Dendritic cell treated with granulocyte-macrophage colony-stimulating factor and Interleukin-4, amounts not matched to agents 40 ng/mL and 50 ng/mL, for 4 days (primary cell): ENCODE data around the gene CX3CR1.

Experiments used
- H3K27ac Mint-ChIP-seq: one replicate; pipeline ENCODE4 v1.8.0; 2022; ENCODE audit warnings: mild to moderate bottlenecking, mixed read lengths
- H3K27me3 Mint-ChIP-seq: one replicate; pipeline ENCODE4 v1.8.0; 2022; ENCODE audit warnings: mild to moderate bottlenecking, mixed read lengths
- H3K36me3 Mint-ChIP-seq: one replicate; pipeline ENCODE4 v1.8.0; 2022; ENCODE audit warnings: low read depth, mixed read lengths
- H3K4me1 Mint-ChIP-seq: one replicate; pipeline ENCODE4 v1.8.0; 2022; ENCODE audit warnings: low read depth, mixed read lengths
- H3K4me3 Mint-ChIP-seq: one replicate; pipeline ENCODE4 v1.8.0; 2022; ENCODE audit warnings: mild to moderate bottlenecking, moderate library complexity, mixed read lengths
- H3K9me3 Mint-ChIP-seq: one replicate; pipeline ENCODE4 v1.8.0; 2022; ENCODE audit warnings: mixed read lengths
- intact Hi-C: fragments of 100-400 bp; cut with micrococcal nuclease; formaldehyde crosslinking; loops from one replicate; pipeline ENCODE4 v1.15.0; 2022

Gene CX3CR1

DNA sequence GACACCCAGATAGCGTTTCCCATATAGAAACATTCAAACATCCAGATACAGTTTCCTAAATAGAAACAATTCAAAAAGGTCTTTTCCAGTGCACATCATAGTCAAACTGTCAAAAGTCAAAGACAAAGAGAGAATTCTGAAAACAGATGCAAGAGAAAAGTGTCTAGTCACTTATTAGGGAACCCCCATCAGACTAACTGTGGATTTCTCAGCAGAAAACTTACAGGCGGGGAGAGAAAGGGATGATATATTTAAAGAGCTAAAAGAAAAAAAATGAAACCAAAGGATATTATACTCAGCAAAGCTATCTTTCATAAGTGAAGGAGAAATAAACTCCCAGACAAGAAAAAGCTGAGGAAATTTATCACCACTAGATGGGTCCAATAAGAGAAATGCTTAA, 22.3 kb upstream of the CX3CR1 start:
- intact Hi-C loops, result no loop called here
- Mint-ChIP-seq H3K4me1 (no peaks in the 10 kb centered on the region), H3K27me3 (peaks cover 6% of the 10 kb centered on the region), H3K27ac (no peak overlapping the region), H3K4me3 (no peak overlapping the region), H3K36me3 (no peaks in the 10 kb centered on the region), H3K9me3 (peaks cover 61% of the 10 kb centered on the region)

DNA sequence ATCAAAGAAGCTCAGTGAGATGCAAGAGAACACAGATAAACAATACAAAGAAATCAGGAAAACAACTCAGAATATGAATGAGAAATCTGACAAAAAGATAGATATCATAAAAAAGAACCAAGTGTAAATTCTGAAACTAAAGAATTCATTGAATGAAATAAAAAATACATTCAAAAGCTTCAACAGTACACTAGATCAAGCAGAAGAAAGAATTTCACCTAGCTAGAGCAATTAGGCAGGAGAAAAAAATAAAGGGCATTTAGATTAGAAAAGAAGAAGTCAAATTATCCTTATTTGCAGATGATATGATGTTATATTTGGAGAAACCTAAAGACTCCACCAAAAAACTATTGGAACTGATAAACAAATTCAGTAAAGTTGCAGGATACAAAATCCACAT, 19.4 kb upstream of the CX3CR1 start:
- intact Hi-C loops, result no loop called here

DNA sequence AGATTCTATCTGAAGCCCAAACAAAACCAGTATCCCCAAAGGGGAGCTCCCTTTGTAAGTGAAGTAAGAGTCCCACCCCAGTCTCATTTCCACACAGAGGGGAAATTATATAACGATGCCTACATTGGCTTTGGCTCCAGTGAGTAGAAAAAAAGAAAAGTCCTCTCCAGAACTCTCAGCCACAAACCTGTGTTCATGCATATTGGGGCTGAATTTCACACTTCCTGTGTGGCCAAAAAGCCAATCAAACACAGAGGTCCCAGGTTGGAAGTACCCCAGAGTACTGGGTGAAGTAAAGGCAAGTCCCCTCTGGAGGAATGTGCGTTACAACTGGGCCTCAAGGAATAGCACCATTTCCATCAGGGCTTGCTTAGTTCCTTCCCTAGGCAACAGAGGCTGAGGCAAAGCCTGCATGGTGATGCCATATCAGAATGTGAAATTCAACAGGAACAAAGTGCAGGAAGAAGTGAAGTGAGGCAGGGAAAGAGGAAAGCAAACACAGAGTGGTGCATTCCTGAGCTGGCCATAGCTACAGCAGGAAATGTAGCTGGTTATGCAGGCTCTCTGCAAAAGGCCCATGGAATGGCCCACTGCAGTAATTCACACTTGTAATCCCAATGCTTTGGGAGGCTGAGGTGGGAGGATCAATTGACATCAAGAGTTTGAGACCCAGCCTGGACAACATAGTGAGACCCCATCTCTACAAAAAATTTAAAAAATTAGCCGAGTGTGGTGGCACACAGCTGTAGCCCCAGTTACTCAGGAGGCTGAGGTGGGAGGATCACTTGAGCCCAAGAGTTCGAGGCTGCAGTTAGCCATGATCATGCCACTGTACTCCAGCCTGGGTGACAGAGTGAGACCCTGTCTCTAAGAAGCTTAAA, 16.6 kb upstream of the CX3CR1 start:
- peaks cover 31% of the 10 kb centered on the region for H3K9me3 Mint-ChIP-seq
- intact Hi-C loops, result no loop called here
- H3K4me3 Mint-ChIP-seq, result no peak overlapping the region

More for the DNA sequence above, 19.4 kb upstream of the CX3CR1 start:
- Mint-ChIP-seq H3K27me3 (no peaks in the 10 kb centered on the region), H3K4me3 (no peak overlapping the region), H3K4me1 (no peaks in the 10 kb centered on the region), H3K9me3 (peaks cover 52% of the 10 kb centered on the region), H3K36me3 (no peaks in the 10 kb centered on the region), H3K27ac (no peak overlapping the region)

DNA sequence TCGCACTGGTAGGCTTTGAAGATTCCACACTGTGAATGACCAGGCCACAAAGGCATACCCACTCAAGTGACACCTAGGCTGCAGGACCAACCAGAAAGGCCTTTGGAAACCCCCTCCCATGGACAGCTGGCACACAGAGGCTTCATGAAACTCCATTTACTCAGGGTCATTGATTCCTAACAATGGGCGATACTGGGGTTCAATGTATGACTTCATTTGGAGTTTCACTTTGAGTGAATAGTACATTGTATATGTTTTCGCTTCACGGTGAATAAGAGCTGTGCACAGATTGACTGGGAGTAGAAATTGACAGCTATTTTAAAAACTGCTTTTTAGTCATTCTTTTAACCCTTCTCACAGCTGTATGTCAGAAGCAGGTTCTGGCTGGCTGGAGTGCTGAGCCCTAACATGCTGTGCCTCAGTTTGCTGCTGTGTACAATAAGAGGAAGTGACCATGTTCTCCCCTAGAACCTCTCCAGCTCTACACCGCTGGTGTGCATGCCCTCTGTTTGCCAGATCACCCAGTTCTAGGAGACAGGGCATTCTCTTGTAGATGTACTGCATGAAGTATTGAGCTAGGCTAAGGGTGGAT, 15.4 kb upstream of the CX3CR1 start:
- Mint-ChIP-seq H3K27me3 (no peaks in the 10 kb centered on the region), H3K36me3 (no peaks in the 10 kb centered on the region), H3K4me1 (peaks cover 5% of the 10 kb centered on the region), H3K27ac (no peak overlapping the region), H3K9me3 (peaks cover 22% of the 10 kb centered on the region), H3K4me3 (no peak overlapping the region)
- intact Hi-C loops, result no loop called here

More for the DNA sequence above, 16.6 kb upstream of the CX3CR1 start:
- Mint-ChIP-seq H3K27ac (no peak overlapping the region), H3K36me3 (no peaks in the 10 kb centered on the region), H3K27me3 (no peaks in the 10 kb centered on the region), H3K4me1 (peaks cover 5% of the 10 kb centered on the region)

DNA sequence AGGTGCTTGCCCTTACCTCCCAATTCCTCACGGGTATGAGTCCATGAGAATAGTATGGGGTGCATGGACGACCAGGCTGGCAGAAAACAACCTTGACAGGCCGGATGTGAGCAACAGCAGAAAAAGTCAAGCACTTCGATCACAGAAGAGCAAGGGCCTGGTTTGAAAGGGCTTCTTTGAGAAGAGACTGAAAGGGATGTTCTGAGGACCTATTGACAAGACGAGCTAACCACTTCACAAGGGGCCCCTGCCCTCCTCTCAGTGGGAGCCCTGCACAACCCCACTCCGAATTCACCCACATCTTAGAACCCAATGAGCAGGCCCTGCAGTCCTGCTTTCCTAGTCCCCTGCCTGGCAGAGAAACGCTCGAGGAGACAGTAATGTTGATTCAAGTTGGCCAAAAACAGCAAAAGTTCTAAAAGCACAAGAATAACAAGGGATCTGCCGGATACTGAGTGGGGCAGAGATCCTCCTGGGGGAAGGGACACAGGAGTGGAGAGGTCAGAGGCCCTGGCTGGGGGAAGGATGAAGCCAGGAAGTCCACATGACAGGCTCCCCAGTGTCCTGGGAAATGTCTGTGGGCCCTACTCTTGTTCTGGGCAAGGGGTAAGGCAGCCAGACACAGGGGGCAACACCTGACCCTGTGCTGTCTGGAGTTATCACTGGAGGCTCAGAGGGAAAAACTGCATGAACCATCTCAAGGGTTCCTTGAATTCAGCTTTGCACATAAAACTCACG, 14.8 kb upstream of the CX3CR1 start:
- no peak overlapping the region for H3K27ac Mint-ChIP-seq
- H3K9me3 Mint-ChIP-seq, result peaks cover 16% of the 10 kb centered on the region
- peaks cover 5% of the 10 kb centered on the region for H3K4me1 Mint-ChIP-seq
- H3K4me3 Mint-ChIP-seq, result no peak overlapping the region
- no peaks in the 10 kb centered on the region for H3K27me3 Mint-ChIP-seq
- H3K36me3 Mint-ChIP-seq, result no peaks in the 10 kb centered on the region
- intact Hi-C loops, result no loop called here

DNA sequence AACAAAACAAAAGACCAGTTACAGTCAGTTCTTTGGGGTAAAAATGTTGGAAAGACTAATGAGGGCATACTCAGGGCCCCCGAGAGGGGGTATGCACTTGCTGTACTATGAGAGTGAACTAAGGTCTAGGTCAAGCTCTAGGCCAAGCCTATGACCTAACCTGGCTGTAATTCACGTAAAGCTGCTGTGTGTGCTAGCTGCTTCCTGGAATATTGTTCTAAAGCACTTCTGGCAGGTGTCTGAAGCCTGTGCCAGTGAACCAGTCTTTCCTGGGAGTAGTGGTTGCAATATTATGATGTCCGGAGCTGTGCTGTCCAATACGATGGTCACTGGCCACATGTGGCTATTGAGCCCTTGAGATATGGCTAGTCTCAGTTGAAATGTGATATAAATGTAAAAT, 13.1 kb upstream of the CX3CR1 start:
- no peaks in the 10 kb centered on the region for H3K9me3 Mint-ChIP-seq
- H3K4me1 Mint-ChIP-seq, result peaks cover 9% of the 10 kb centered on the region
- no peaks in the 10 kb centered on the region for H3K27me3 Mint-ChIP-seq
- H3K27ac Mint-ChIP-seq, result no peak overlapping the region
- intact Hi-C loops, result loop anchor here (2.0 kb wide), 1 partner anchor 192 kb away; no protein-coding TSS in a partner anchor
- H3K36me3 Mint-ChIP-seq, result no peaks in the 10 kb centered on the region
- H3K4me3 Mint-ChIP-seq, result no peak overlapping the region

DNA sequence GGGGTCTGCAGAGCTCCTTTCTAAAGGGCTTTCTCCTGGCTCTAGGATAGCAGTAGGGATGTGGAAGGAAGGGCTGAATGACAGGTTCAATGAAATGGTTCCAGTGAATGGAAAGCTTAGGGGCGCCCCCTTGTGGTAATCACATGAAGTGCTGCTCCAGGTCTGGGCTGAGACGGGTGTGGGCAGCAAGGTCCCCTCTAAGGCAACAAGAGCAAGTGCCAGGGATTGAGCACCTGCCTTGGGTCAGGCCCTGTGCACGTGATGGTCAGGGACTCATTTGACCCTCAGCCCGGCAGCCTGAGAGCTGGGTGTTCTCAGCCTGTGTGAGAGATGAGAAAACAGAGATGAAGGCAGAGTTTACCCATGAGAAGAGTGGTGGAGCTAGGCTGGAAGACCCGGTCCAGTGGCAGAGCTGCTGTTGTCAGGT, 12.1 kb upstream of the CX3CR1 start:
- H3K36me3 Mint-ChIP-seq, result no peaks in the 10 kb centered on the region
- H3K4me3 Mint-ChIP-seq, result no peak overlapping the region
- H3K4me1 Mint-ChIP-seq, result peaks cover 9% of the 10 kb centered on the region
- no peak overlapping the region for H3K27ac Mint-ChIP-seq
- H3K27me3 Mint-ChIP-seq, result no peaks in the 10 kb centered on the region
- intact Hi-C loops, result loop anchor here (2.0 kb wide), 1 partner anchor 191 kb away; no protein-coding TSS in a partner anchor
- no peaks in the 10 kb centered on the region for H3K9me3 Mint-ChIP-seq

DNA sequence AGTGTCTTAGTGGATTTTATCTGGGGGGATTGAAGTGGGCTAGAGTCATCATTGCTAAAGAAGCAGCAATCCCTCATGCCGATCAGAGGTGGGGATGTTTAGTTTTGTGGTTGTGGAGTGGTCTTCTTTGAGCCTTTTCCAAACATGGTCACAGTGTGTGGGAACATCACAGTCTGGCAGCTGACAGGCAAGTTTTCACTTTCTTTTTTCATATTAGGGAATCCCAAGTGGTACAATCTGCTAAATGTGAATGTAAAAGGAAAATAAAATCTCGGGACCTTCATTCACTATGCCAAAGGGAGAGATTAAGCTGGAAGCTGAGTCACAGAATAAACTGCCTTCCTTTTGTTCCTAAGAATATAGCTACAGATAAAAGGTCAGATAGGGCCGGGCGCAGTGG, 10.4 kb upstream of the CX3CR1 start:
- Mint-ChIP-seq H3K9me3 (no peaks in the 10 kb centered on the region), H3K4me1 (peaks cover 10% of the 10 kb centered on the region), H3K27me3 (no peaks in the 10 kb centered on the region), H3K4me3 (no peak overlapping the region), H3K36me3 (no peaks in the 10 kb centered on the region), H3K27ac (no peak overlapping the region)
- intact Hi-C loops, result no loop called here

DNA sequence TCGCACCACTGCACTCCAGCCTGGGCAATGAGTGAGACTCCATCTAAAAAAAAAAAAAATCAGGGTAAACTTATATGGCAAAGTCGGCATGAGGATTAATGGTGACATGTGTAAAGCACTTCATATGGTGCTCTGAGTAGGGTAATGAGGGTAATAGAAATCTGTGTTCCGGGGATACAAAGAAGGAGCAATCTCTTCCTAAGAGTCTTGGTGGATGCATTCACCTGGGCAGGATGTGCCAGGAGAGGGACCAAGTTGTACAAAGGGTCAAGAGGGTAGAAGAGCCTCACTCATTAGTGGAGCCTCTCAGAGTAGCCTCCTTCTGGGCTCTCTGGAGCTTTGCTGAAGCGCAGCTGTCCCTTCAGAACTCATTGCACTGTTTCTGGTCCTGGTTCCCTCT, 9.3 kb upstream of the CX3CR1 start:
- peaks cover 21% of the 10 kb centered on the region for H3K4me1 Mint-ChIP-seq
- H3K27me3 Mint-ChIP-seq, result no peaks in the 10 kb centered on the region
- no peaks in the 10 kb centered on the region for H3K9me3 Mint-ChIP-seq
- H3K4me3 Mint-ChIP-seq, result no peak overlapping the region
- intact Hi-C loops, result no loop called here
- H3K36me3 Mint-ChIP-seq, result no peaks in the 10 kb centered on the region
- H3K27ac Mint-ChIP-seq, result no peak overlapping the region

DNA sequence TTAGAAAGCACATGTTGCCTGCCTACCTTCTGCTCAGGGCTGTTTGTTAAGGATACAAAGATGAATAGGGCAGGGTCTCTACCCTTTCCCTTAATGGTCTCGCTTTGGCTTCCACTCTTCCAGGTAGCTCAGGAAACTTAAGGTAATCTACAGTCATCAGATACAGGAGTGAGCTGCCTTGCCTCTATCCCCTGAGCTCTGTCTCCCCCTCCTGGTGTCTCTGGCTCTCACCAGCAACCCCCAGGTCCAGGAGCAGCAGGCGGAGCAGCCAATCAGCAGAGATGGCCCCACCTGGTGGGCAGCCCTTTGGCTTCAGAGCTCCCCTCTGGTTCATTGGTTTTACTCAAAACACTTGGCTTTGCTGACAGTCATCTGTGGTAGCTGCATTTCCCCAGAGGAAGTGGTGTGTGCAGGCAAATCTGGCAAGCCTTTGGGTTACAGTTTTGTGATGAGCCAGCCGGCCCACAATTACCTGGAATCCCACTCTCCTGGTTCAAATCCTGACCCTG, 8.5 kb upstream of the CX3CR1 start:
- Mint-ChIP-seq H3K4me3 (no peak overlapping the region), H3K27me3 (no peaks in the 10 kb centered on the region), H3K27ac (no peak overlapping the region), H3K4me1 (peaks cover 22% of the 10 kb centered on the region), H3K36me3 (no peaks in the 10 kb centered on the region), H3K9me3 (no peaks in the 10 kb centered on the region)
- intact Hi-C loops, result loop anchor here (1.0 kb wide), 2 partner anchors 80 to 99 kb away; no protein-coding TSS in a partner anchor

DNA sequence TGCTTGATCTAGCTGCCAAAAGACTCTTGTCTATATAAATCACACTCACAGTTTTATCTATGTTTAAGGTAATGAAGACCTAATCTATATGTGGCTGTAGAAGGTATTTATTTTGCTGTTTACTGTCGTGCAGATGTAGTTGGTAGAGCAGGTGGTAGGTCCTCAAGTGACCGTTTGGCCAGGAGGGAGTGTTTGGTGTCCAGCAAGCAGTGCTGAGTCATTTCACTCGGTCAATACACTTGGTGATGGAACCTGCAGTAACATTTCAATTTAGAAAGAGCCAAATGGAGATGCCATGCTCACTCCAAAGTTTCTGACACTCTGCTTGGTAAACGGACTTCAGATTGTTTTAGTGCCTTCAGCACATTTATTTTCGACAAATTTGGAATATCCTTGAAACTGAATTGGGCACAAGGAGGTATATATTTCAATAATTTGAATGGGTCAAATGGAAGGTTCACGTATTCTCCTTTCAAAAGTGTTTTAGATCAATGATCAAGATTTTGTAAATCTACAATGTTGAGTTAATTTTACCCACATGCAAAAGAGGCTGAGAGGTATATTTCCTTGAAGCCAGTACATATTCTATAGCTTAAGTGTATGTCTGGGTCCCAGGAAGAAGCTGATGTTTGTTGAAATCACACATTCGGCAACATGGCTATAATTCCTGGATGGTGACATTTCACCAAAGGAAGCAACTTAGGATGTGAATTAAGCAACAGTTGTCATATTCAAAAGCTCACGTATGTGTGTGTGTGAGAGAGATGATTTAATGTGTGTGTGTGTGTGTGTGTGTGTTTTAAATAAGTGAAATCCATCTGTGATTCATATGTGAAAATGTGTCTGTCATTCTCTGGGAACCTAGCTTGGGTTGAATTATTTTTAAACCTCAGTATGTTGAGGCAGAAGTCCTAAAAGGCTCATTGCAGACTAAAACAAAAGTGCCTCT, 7.7 kb upstream of the CX3CR1 start:
- Mint-ChIP-seq H3K27me3 (no peaks in the 10 kb centered on the region), H3K36me3 (no peaks in the 10 kb centered on the region), H3K9me3 (no peaks in the 10 kb centered on the region), H3K4me1 (peaks cover 22% of the 10 kb centered on the region), H3K4me3 (no peak overlapping the region), H3K27ac (no peak overlapping the region)
- intact Hi-C loops, result loop anchor here (1.0 kb wide), 2 partner anchors 79 to 98 kb away; no protein-coding TSS in a partner anchor

DNA sequence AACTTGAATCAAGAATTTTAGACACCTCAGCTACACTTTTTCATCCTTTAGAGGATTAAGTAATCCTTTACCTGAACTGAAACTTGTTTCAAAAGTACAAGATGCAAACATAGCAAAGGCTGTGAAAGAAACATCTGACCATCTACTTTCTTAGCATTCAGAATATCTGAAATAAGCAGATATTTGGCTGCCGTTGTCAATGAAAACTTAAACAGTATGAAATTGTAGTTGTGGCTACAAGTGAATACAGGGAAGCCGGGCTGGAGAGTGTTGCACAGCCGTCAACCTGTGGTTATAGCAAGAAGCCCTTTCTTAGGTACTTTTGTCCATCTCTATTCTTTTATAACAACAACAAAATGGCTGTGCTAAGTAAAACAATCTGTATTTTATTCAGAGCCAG, 6.9 kb upstream of the CX3CR1 start:
- Mint-ChIP-seq H3K4me3 (no peak overlapping the region), H3K36me3 (no peaks in the 10 kb centered on the region), H3K27ac (no peak overlapping the region), H3K9me3 (no peaks in the 10 kb centered on the region), H3K4me1 (peaks cover 26% of the 10 kb centered on the region), H3K27me3 (no peaks in the 10 kb centered on the region)
- intact Hi-C loops, result no loop called here

DNA sequence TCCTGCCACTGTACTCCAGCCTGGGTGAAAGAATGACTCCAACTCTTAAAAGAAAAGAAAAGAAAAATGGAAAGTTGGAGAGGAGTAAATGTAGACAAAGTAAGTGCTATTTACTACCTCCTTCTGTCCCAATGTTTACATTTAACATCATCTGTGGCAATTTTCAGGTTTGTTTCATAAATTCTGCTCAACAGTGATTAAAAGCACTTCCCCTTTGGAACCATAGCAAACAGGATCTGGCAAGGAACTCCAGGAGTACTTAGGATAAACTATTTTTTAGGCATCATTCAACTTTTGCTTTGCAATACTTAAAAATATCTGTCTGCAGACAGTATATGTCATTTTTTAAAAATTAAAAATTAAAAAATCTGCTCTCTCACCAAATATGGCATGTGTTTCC, 5.5 kb upstream of the CX3CR1 start:
- no peaks in the 10 kb centered on the region for H3K9me3 Mint-ChIP-seq
- no peak overlapping the region for H3K4me3 Mint-ChIP-seq
- H3K27me3 Mint-ChIP-seq, result no peaks in the 10 kb centered on the region
- no peak overlapping the region for H3K27ac Mint-ChIP-seq
- H3K4me1 Mint-ChIP-seq, result peaks cover 39% of the 10 kb centered on the region
- no peaks in the 10 kb centered on the region for H3K36me3 Mint-ChIP-seq
- intact Hi-C loops, result no loop called here
